RWPE2 (cell line): Measurements from ENCODE around the gene FCHSD1.
A peak's percentile ranks its signal among the peaks of the same experiment; 100 is the strongest.

Source experiments
- ATAC-seq: fragments of 200-7000 bp; cut with Tn5 transposase; 3 replicates; pipeline ENCODE4 v1.9.1; 2021; ENCODE audit warnings: low read depth
- DNase-seq: peaks from one replicate; pipeline ENCODE4 v3.0.0-alpha.2; 2020; ENCODE audit warnings: low spot score
- H3K27ac ChIP-seq: fragments of 450-650 bp; 2 replicates; pipeline ENCODE4 v1.5.1; 2017; ENCODE audit warnings: mild to moderate bottlenecking; ENCODE audit not compliant: poor library complexity, severe bottlenecking
- H3K27me3 ChIP-seq: fragments of 250-450 bp; sonication (Bioruptor Pico); 2 replicates; pipeline ENCODE4 v1.5.1; 2021; ENCODE audit warnings: mild to moderate bottlenecking, moderate library complexity; ENCODE audit not compliant: insufficient read depth, poor library complexity, severe bottlenecking
- H3K36me3 ChIP-seq: fragments of 250-450 bp; sonication (Bioruptor Pico); 2 replicates; pipeline ENCODE4 v1.5.1; 2020; ENCODE audit warnings: low read depth, mild to moderate bottlenecking, moderate library complexity
- H3K4me1 ChIP-seq: fragments of 250-450 bp; sonication (Bioruptor Pico); 2 replicates; pipeline ENCODE4 v1.5.1; 2021; ENCODE audit warnings: mild to moderate bottlenecking, moderate library complexity; ENCODE audit not compliant: insufficient read depth, poor library complexity, severe bottlenecking
- H3K4me3 ChIP-seq: fragments of 250-450 bp; sonication (Bioruptor Pico); 2 replicates; pipeline ENCODE4 v1.5.1; 2021; ENCODE audit warnings: mild to moderate bottlenecking, moderate library complexity; ENCODE audit not compliant: severe bottlenecking
- H3K9me3 ChIP-seq: fragments of 250-450 bp; sonication (Bioruptor Pico); 2 replicates; pipeline ENCODE4 v1.5.1; 2021; ENCODE audit warnings: mild to moderate bottlenecking, moderate library complexity; ENCODE audit not compliant: severe bottlenecking
- TF ChIP-seq, protein P1 (sequence below): fragments of 450-650 bp; IDR thresholded peaks from one replicate; pipeline ENCODE4 v1.5.1; 2017; ENCODE audit warnings: mild to moderate bottlenecking, moderate library complexity; ENCODE audit not compliant: poor library complexity, severe bottlenecking

Gene FCHSD1

DNA sequence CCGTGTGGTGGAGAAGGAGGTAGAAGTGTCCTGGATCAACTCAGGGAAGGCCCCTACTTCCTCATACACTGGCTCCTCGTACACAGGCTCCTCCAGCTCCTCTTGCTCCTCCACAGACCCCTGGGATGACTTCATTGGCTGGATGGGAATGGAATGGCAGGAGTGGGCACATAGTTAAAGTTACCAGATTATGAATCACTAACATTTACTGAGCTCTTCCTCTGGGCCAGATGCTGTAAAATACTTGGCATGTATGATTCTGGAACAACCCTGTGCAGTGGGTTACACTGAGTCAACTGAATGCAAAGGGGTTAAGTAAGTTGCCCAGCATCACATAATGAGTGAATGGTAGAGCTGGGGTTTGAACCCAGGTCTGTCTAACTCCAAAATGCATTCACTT lies 3.1 kb upstream of the FCHSD1 start:
- ATAC-seq: no peak; the same call in 2 of the 3 replicates
- DNase-seq: no peak
- H3K36me3 ChIP-seq: peaks cover 18% of the 10 kb centered on the region
- no peaks in the 10 kb centered on the region for H3K27me3 ChIP-seq
- no peaks in the 10 kb centered on the region for H3K9me3 ChIP-seq
- no peaks in the 10 kb centered on the region for H3K4me1 ChIP-seq
- TF ChIP-seq, protein P1, sequence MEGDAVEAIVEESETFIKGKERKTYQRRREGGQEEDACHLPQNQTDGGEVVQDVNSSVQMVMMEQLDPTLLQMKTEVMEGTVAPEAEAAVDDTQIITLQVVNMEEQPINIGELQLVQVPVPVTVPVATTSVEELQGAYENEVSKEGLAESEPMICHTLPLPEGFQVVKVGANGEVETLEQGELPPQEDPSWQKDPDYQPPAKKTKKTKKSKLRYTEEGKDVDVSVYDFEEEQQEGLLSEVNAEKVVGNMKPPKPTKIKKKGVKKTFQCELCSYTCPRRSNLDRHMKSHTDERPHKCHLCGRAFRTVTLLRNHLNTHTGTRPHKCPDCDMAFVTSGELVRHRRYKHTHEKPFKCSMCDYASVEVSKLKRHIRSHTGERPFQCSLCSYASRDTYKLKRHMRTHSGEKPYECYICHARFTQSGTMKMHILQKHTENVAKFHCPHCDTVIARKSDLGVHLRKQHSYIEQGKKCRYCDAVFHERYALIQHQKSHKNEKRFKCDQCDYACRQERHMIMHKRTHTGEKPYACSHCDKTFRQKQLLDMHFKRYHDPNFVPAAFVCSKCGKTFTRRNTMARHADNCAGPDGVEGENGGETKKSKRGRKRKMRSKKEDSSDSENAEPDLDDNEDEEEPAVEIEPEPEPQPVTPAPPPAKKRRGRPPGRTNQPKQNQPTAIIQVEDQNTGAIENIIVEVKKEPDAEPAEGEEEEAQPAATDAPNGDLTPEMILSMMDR: no peak
- H3K27ac ChIP-seq: no peak overlapping the region
- no peak overlapping the region for H3K4me3 ChIP-seq

DNA sequence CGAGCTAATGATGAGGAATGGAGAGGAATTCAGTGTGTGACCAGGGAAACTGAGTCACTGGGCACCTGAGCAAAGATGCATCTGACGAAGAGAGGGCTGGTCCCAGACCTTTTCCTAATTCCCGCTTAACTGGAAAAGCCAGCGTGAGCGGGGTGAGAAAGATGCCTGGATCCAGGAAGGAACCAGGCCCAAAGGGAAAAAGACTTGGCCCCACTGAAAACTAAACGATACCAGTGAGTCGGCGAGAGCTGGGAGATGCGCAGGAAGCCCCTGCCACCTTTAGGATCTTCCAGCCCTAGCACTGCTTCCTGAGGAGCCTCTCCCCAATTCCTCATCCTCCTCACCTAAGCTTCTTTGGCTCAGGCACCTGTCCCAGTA lies 499 bp upstream of the FCHSD1 start:
- DNase-seq (no peak), ATAC-seq (no peak)
- Histone ChIP-seq H3K27me3 (no peaks in the 10 kb centered on the region), H3K9me3 (no peaks in the 10 kb centered on the region), H3K27ac (no peak overlapping the region), H3K36me3 (peaks cover 5% of the 10 kb centered on the region), H3K4me1 (no peaks in the 10 kb centered on the region), H3K4me3 (peak overlapping the region; percentile 72)
- TF ChIP-seq, protein P1: no peak

DNA sequence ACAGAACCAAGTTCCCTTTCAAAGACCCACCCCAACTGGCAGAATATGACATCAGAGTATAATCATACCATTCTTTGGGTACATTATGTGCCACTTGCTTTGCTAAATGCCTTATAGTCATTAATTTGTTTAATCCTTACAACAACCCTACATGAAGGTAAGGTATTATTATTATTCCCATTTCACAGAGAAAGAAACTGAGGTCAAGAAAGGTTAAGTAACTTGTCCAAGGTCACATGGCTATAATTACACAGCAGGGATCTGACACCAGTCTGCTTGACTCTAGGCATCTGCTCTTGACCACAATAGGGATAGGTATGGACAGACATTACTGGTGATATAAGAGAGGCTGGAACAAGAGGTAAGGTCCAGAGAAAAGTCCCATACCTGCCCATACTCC lies 1.2 kb downstream of the FCHSD1 start:
- ATAC-seq (no peak), DNase-seq (no peak)
- TF ChIP-seq, protein P1: no peak
- H3K9me3 ChIP-seq: no peaks in the 10 kb centered on the region
- no peaks in the 10 kb centered on the region for H3K4me1 ChIP-seq
- no peaks in the 10 kb centered on the region for H3K27me3 ChIP-seq
- H3K4me3 ChIP-seq: no peak overlapping the region
- no peak overlapping the region for H3K27ac ChIP-seq
- H3K36me3 ChIP-seq: peaks cover 8% of the 10 kb centered on the region

- H3K36me3 ChIP-seq: peaks cover 7% of the 10 kb centered on the region; the same call in 1 of the 2 replicates
- H3K27me3 ChIP-seq: no peaks in the 10 kb centered on the region
- H3K9me3 ChIP-seq: no peaks in the 10 kb centered on the region
- H3K27ac ChIP-seq: no peak overlapping the region
- TF ChIP-seq, protein P1: no peak
- ATAC-seq (no peak), DNase-seq (no peak)
- no peaks in the 10 kb centered on the region for H3K4me1 ChIP-seq
- H3K4me3 ChIP-seq: no peak overlapping the region
Observed at GRCh38 chr5:141649056-141649688, 2.0 kb downstream of the FCHSD1 start.

GRCh38 chr5:141647851-141648250 lies 3.4 kb downstream of the FCHSD1 start:
- Histone ChIP-seq H3K9me3 (no peaks in the 10 kb centered on the region), H3K4me1 (no peaks in the 10 kb centered on the region), H3K27me3 (no peaks in the 10 kb centered on the region), H3K36me3 (peaks cover 12% of the 10 kb centered on the region), H3K4me3 (no peak overlapping the region), H3K27ac (no peak overlapping the region)
- no peak for ATAC-seq
- TF ChIP-seq, protein P1: no peak
- DNase-seq: no peak
